Measurements from ENCODE around the gene PTPRM.

- TF ChIP-seq CTCF (IDR thresholded peaks at IDR 0.05; ENCODE audit: borderline replicate concordance, extremely low read depth, low read length, poor library complexity, severe bottlenecking) (no peak), EZH2 (IDR thresholded peaks at IDR 0.05; ENCODE audit: borderline replicate concordance, low read depth, low read length, severe bottlenecking) (no peak)
Measured at GRCh38 chr18:7725897-7726296, 158.8 kb downstream of the PTPRM start.

All from DND-41 (cell line).